NCI-H526 treated with DMSO at 0.1 percent for 48 hours (cell line): ENCODE measurements around the gene UBXN11.

Experiments
- DNase-seq: peaks from one replicate; lab custom pipeline; 2025; lab: John Stamatoyannopoulos, UW

Gene UBXN11

DNA sequence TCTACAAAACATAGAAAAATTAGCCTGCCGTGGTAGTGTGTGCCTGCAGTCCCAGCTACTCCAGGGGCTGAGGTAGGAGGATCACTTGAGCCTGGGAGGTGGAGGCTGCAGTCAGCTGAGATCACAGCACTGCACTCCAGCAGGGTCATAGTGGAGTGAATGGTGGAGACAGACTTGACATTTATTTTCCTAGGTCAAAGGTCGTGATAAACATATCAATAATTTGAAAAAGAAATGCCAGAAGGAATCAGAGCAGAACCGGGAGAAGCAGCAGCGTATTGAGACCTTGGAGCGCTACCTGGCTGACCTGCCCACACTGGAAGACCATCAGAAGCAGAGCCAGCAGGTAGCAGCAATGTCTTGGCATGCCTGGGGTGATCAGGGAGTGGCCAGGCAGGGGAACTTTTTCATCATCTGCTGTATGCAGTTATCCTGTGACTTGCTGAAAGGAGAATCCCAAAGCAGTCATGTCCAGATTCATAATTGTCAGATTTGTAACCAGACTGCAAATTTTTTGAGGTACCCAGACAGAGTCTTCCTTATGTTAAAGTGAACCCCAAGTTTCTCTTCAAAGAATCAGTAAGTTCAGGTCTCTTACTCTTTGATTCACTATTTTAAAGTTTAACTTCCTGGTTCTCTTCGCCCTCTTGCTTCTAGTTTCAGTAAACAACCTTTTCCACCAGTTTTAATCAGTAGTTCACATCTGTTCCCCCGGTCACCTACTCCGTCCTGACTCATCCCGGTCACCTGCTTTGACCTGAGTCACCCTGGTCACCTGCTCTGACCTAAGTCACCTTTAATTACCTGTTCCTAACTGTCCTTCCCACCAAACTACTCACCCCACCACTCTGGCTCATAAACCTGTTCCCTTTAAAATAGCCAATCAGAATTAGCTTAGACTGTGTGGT lies 37.9 kb downstream of the UBXN11 start:
- no peak for DNase-seq

DNA sequence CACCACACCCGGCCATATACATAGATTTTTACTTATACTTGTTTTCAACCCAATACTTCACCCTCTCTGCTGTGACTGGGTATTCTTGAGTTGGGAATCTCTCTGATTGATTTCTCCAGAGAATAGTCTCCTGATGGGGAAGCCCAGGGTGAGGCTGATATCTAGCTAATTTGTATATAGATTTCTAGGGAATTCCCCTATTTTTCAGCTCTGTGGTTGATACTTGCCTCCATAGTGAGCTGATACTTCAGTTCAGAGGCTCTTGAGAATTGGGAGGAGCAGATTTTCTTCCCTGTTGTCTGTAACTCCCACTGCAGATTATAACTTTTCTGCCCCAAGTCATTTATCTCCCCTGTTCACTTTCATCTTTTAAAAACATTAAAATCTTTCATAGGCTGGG lies 41.0 kb downstream of the UBXN11 start:
- no peak for DNase-seq

- DNase-seq: no peak
Measured at GRCh38 chr1:26263212-26263611, 43.2 kb downstream of the UBXN11 start.

- no peak for DNase-seq
Measured at GRCh38 chr1:26259578-26259977, 46.9 kb downstream of the UBXN11 start.

DNA sequence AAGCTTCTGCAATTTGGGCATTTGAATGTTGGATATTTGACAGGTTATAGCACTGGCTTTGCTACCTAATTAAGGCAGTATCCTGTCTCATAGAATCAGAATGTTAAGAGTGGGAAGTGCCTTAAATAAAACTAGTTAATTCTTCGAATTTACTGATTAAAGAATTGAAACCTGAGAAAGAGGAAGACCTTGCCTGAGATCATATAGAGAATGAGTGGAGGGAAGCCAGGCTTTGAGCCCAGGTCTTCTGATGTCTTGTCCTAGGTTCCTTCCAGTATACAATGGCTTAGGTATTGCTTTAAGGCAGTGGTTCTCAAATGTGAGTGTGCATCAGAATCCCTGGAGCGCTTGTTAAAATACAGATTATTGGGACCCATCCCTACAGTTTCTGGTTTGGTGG lies 47.4 kb downstream of the UBXN11 start:
- DNase-seq: no peak

DNA sequence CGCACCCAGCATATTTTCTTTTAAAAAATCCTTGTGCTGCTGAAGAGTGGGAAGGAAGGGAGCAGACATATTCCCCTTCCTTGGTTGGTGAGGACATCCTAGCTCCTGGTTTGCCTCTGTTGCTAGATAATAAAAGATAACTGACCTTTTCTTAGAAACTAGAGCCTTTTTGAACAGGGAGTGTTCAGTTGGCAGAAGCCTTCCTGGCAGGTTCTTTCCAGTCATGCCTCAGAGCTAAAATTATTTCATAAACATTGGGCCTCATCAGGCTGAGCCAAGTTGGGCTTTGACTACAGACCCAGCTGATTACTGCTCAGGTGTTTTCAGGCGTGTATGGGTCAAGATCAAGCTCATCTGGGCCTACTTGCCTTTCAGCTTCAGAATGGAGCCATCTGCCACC lies 49.2 kb downstream of the UBXN11 start:
- DNase-seq: no peak

GRCh38 chr1:26254404-26254803 lies 52.0 kb downstream of the UBXN11 start:
- DNase-seq: no peak

DNA sequence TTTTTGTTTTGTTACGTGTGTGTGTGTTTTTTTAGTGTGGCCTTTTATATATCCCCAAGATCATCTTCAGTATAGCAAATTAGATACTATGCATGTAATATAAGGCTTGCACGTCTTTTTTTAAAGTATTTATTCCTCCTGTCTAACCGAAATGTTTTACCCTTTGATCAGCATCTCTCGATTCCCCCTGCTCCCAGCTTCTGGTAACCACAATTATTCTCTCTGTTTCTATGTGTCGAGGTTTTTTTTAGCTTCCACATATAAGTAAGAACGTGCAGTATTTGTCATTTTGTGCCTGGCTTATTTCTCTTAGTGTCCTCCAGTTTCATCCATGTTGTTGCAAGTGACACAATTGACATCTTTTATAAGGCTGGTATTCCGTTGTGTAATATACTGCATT lies 53.7 kb downstream of the UBXN11 start:
- no peak for DNase-seq

DNA sequence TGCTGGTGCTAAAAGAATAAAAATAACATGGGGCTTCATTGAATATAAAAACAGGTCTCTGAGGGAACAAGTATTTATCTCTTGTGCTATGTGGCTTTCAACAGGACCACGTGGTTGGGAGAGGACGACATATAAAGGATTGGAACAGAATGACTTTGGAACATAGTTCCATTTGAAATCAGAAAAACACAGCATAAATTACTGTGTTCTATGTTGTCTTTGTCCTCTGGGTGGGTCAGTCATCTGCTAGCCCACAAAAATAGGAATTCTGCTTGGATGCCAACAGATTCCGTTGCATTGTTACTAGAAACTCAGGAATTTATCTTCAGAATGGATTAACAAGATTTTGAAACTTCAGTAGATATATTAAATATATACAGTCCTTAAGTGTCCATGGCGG lies 66.5 kb downstream of the UBXN11 start:
- no peak for DNase-seq

GRCh38 chr1:26237230-26237966 lies 69.0 kb downstream of the UBXN11 start:
- DNase-seq: no peak

DNA sequence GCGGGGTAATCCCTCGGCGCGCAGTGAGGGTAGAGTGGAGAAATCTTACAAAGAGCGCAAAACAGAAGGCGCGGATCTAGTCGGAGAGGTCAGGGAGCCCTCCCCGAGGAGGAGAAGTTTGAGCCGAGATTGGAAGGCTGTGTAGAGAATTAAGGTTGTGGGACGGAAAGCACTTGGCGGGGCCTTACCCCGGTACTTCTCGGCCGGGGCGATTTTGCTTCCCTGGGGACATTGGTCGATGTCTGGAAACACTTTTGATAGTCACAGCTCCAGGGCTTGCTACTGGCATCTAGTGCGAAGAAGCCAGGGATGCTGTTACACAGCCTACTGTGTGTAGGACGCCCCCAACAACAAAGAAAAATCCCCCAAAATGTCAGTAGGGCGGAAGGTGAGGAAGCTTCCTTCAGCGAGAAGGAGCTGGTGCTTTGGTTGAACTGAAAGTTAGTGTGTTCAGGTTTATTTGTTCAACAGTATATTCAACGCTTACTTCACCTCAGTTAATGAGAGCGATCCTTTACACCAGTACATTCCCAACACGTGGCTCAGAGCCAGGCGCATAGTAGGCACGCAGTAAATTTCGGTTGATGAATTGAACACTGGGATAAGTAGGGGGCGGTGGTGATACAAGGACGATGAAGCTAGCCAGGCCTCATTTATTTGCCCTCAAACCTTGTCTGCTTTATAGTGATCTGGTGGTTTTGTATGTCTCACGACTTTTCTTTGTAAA lies 71.6 kb downstream of the UBXN11 start:
- DNase-seq: no peak

GRCh38 chr1:26233903-26234643 lies 72.4 kb downstream of the UBXN11 start, which contains the start of gene CEP85:
Gene CEP85 (plus strand): TSS chr1:26234200. CDS start chr1:26239784, 5,584 bp downstream.
- DNase-seq: peak; percentile 96
